Upper lobe of right lung (tissue), 1 donor: ENCODE data around the gene CHP2. TPM values are rescaled to one million over a fixed set of nuclear protein-coding genes. Genes with fewer than 3 reads are reported as not detected.
A peak's percentile ranks its signal among the peaks of the same experiment; 100 is the strongest.
"Not testable (repeated sequence)": the region's sequence is repeated elsewhere in the genome, so short reads cannot be mapped to it uniquely, and the experiment has no call there.

Experiments used
- ATAC-seq: fragments of 200-7000 bp; cut with Tn5 transposase; one replicate; pipeline ENCODE4 v1.9.1; 2020; ENCODE audit warnings: mild to moderate bottlenecking, moderate library complexity
- DNase-seq: peaks from one replicate; pipeline ENCODE4 v3.0.0-alpha.2; 2020
- H3K27ac ChIP-seq: fragments of 200-600 bp; one replicate; pipeline ENCODE4 v1.8.0; 2022
- H3K27me3 ChIP-seq: fragments of 200-600 bp; one replicate; pipeline ENCODE4 v1.8.0; 2022; ENCODE audit warnings: mild to moderate bottlenecking
- H3K36me3 ChIP-seq: fragments of 200-600 bp; one replicate; pipeline ENCODE4 v1.8.0; 2022
- H3K4me1 ChIP-seq: fragments of 200-600 bp; one replicate; pipeline ENCODE4 v1.8.0; 2022
- H3K4me3 ChIP-seq: fragments of 200-600 bp; one replicate; pipeline ENCODE4 v1.8.0; 2022; ENCODE audit warnings: mild to moderate bottlenecking
- H3K9me3 ChIP-seq: fragments of 200-600 bp; one replicate; pipeline ENCODE4 v1.8.0; 2022
- CTCF ChIP-seq: fragments of 200-600 bp; IDR thresholded peaks from one replicate; pipeline ENCODE4 v1.8.0; 2022; ENCODE audit warnings: antibody characterized with exemption
- intact Hi-C: fragments of 100-400 bp; cut with DNase I; formaldehyde crosslinking; loops from one replicate; pipeline ENCODE4 v1.11.0; 2022
- total RNA-seq: library from RNA; stranded (reverse); fragmentation: NEBNext Ultra II Directional; extraction: Animal tissue kit (Norgen Biotek cat#: 25700); gene quantifications from one replicate; pipeline ENCODE4 v1.2.1, GENCODE V29; 2021
- donor health status: DM: no; HTN: yes; CAD: no; lungs with severe emphysema.

Gene CHP2
- total RNA-seq, 1 donor from 2014 or later: not detected

- Histone ChIP-seq H3K36me3 (no peaks in the 10 kb centered on the region), H3K4me3 (no peak overlapping the region), H3K4me1 (no peaks in the 10 kb centered on the region), H3K27ac (no peak overlapping the region), H3K27me3 (no peaks in the 10 kb centered on the region), H3K9me3 (no peaks in the 10 kb centered on the region)
- ATAC-seq (no peak), DNase-seq (no peak)
- intact Hi-C loops: no loop called here
- no peak for TF ChIP-seq CTCF
Observed at GRCh38 chr16:23724785-23725131, 30.1 kb upstream of the CHP2 start.

GRCh38 chr16:23726710-23727109 lies 28.1 kb upstream of the CHP2 start:
- no peaks in the 10 kb centered on the region for H3K4me1 ChIP-seq
- intact Hi-C loops: no loop called here
- ATAC-seq (no peak), DNase-seq (no peak)
- no peak for TF ChIP-seq CTCF
- no peaks in the 10 kb centered on the region for H3K36me3 ChIP-seq
- H3K27me3 ChIP-seq: no peaks in the 10 kb centered on the region
- no peaks in the 10 kb centered on the region for H3K9me3 ChIP-seq
- H3K27ac ChIP-seq: no peak overlapping the region
- no peak overlapping the region for H3K4me3 ChIP-seq

GRCh38 chr16:23728112-23728477 lies 26.7 kb upstream of the CHP2 start:
- ATAC-seq (no peak), DNase-seq (no peak)
- Histone ChIP-seq H3K27ac (no peak overlapping the region), H3K4me3 (no peak overlapping the region), H3K9me3 (no peaks in the 10 kb centered on the region), H3K36me3 (no peaks in the 10 kb centered on the region), H3K27me3 (no peaks in the 10 kb centered on the region), H3K4me1 (no peaks in the 10 kb centered on the region)
- no peak for TF ChIP-seq CTCF
- intact Hi-C loops: no loop called here

GRCh38 chr16:23729503-23730424 lies 25.1 kb upstream of the CHP2 start:
- peak; percentile 81 for ATAC-seq

GRCh38 chr16:23734176-23734893 lies 20.5 kb upstream of the CHP2 start:
- Histone ChIP-seq H3K9me3 (no peaks in the 10 kb centered on the region), H3K36me3 (no peaks in the 10 kb centered on the region), H3K27me3 (no peaks in the 10 kb centered on the region), H3K4me3 (no peak overlapping the region), H3K27ac (no peak overlapping the region), H3K4me1 (no peaks in the 10 kb centered on the region)
- TF ChIP-seq CTCF: no peak
- DNase-seq: no peak
- no peak for ATAC-seq
- intact Hi-C loops: no loop called here

More at GRCh38 chr16:23729503-23730424, 25.1 kb upstream of the CHP2 start:
- no peaks in the 10 kb centered on the region for H3K9me3 ChIP-seq
- no peak overlapping the region for H3K27ac ChIP-seq
- H3K27me3 ChIP-seq: no peaks in the 10 kb centered on the region
- intact Hi-C loops: no loop called here
- H3K4me1 ChIP-seq: no peaks in the 10 kb centered on the region
- DNase-seq: no peak
- no peak overlapping the region for H3K4me3 ChIP-seq
- no peak for TF ChIP-seq CTCF
- H3K36me3 ChIP-seq: no peaks in the 10 kb centered on the region

- H3K27ac ChIP-seq, H3K27me3 ChIP-seq, DNase-seq, ATAC-seq, H3K4me1 ChIP-seq, H3K9me3 ChIP-seq, H3K36me3 ChIP-seq, intact Hi-C loops, H3K4me3 ChIP-seq: not testable (repeated sequence)
Observed at GRCh38 chr16:23737423-23738028, 17.3 kb upstream of the CHP2 start.
